SK-N-DZ (cell line): ENCODE data around the gene C1orf159.
A peak's percentile ranks its signal among the peaks of the same experiment; 100 is the strongest.

Experiments
- DNase-seq: peaks from one replicate; pipeline ENCODE4 v3.0.0-alpha.2; 2015; ENCODE audit warnings: low spot score

The C1orf159 gene

GRCh38 chr1:1132956-1133750, 17.3 kb upstream of the C1orf159 start:
- no peak for DNase-seq

- no peak for DNase-seq
Observed at GRCh38 chr1:1132042-1132950, 16.4 kb upstream of the C1orf159 start.

GRCh38 chr1:1130206-1131120, 14.6 kb upstream of the C1orf159 start:
- no peak for DNase-seq

GRCh38 chr1:1129381-1129821, 13.5 kb upstream of the C1orf159 start:
- no peak for DNase-seq

GRCh38 chr1:1128454-1129139, 12.7 kb upstream of the C1orf159 start:
- DNase-seq, result no peak

GRCh38 chr1:1127551-1128451, 11.9 kb upstream of the C1orf159 start:
- DNase-seq, result no peak

GRCh38 chr1:1125945-1126344, 10.1 kb upstream of the C1orf159 start:
- no peak for DNase-seq

- no peak for DNase-seq
Observed at GRCh38 chr1:1124786-1125642, 9.1 kb upstream of the C1orf159 start.

- no peak for DNase-seq
Observed at GRCh38 chr1:1124508-1124785, 8.6 kb upstream of the C1orf159 start.

GRCh38 chr1:1123581-1124507, 8.0 kb upstream of the C1orf159 start:
- DNase-seq, result no peak

GRCh38 chr1:1122981-1123480, 7.1 kb upstream of the C1orf159 start:
- DNase-seq, result no peak

- DNase-seq, result peak; percentile 52
Observed at GRCh38 chr1:1122078-1122811, 6.4 kb upstream of the C1orf159 start.

- no peak for DNase-seq
Observed at GRCh38 chr1:1121611-1122077, 5.8 kb upstream of the C1orf159 start.

- no peak for DNase-seq
Observed at GRCh38 chr1:1120866-1121591, 5.1 kb upstream of the C1orf159 start.

- no peak for DNase-seq
Observed at GRCh38 chr1:1120096-1120495, 4.2 kb upstream of the C1orf159 start.

GRCh38 chr1:1119272-1119890, 3.5 kb upstream of the C1orf159 start:
- no peak for DNase-seq
